ENCODE data around the gene SOCS3.
"Not testable (repeated sequence)": the region's sequence is repeated elsewhere in the genome, so short reads cannot be mapped to it uniquely, and the experiment has no call there.

Gene SOCS3

DNA sequence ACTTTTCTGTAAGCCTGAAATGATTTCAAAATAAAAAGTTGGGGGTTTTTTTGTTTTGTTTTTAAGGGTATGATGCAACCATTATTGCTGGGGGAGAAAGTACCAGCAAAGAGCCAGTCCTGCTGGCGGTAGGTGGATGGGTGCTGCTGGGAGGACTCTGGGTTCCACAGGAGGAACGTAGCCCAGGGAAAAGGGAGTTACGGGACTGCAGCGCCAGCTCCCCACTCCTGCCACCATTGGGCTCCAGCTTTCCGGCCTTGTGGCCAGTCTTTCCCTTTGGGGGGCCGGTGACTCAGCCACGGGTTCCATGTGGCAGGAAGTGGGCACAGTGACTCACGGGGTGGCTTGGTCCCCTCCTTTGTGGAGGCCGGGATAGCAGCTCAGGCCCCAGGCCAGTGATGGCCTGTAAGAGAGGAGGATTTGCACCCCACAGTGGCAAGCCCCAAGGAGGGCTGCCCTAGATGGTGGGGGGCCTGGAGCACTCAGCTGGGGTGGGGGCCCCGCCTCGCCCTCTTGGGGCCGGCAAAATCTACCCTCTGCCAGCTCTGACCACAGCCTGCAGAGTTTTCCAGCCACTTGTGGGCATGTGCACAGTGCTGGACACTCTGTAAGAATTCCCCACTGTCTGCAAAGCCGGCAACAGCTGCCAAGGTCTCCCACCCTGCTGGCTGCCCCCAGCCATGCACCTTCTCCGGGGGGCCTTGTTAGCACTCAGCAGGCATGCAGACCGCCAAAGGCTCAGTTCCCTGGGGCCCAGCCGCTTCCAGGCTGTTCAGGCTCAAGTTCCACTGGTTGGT is 30.4 kb downstream of the SOCS3 start:
- peak; percentile 94 for DNase-seq (ENCODE audit: low read depth)

DNA sequence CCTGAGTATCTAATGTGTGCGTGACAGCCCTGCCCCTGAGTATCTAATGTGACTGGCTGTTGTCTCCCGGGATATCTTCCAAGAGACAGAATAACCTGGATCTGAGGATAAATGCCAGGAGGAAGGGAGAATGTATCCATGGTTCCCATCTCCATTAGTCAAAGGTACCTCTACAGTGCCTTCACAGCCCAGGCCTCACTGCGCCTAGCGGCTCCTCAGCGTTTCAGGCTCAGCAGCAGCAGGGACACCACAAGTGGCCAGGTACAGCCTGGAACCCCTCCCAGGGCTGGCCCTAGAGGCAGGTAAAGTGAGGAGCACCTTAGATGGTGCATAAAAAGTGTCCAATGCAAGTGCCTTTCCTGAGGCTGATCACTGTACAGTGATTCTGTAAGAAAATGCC is 32.0 kb downstream of the SOCS3 start:
- DNase-seq (ENCODE audit: low read depth), result no peak

DNA sequence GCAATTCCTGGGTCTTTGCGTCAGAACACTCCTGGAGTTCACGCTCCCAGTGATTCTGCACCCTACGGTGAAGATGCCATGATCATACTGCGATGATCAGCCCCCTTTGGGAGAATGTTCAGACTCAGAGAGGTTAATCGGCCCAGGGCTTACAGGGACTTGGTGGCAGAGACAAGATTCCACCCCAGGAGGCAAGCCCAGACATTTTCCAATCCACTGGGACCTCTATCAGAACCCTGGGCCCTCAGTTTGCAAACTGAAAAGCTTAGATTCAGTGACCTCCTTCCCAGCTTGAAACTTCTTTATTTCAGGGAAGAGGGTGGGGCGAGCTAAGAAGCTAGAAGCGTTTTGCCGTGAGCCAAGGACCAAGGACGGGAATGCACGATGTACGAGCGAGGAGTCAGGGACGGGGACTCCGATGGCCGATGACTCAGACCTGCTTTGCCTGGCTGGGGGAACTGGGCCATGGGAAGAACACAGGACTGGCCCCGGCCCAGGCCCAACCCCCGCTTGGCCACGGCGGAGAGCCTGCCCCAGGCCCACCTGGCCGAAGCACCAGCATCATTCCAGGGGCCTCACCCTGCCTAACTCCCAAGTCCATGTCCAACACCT is 34.7 kb downstream of the SOCS3 start:
- peak; percentile 86 for DNase-seq (ENCODE audit: low read depth)

DNA sequence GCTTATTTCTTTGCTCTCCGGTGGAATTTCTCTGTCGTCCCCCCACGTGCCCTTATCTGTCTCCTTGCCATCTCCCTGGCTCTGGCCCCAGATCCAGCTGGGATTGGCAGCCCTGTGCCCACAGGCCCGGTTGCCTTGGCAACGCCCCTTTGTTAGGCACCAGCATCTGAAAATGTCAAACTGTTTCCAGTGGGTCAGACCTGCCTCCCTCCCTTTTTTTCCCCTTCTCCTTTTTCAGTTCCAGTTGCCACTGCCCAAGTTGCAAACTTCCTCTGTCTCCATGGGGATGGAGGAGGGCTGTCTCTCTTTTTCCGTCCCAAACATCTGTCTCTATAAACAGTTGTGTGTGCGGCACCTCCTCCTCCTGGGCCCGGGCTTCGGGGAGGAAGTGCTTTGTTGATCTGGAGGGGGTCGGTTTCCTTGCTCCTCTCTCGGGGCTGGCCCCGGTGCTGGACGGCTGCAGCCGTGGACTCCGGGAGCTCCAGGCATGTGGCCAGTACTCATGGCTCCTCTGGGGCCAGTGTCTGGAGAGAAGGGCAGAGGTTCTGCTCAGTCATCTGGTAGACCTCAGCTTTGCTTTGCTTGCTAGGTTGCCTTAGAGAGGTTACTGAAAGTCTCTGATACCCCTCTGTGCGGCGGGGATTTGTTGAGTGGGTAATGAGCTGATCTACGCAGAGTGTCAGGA is 35.3 kb downstream of the SOCS3 start:
- DNase-seq (ENCODE audit: low read depth), result peak; percentile 99

DNA sequence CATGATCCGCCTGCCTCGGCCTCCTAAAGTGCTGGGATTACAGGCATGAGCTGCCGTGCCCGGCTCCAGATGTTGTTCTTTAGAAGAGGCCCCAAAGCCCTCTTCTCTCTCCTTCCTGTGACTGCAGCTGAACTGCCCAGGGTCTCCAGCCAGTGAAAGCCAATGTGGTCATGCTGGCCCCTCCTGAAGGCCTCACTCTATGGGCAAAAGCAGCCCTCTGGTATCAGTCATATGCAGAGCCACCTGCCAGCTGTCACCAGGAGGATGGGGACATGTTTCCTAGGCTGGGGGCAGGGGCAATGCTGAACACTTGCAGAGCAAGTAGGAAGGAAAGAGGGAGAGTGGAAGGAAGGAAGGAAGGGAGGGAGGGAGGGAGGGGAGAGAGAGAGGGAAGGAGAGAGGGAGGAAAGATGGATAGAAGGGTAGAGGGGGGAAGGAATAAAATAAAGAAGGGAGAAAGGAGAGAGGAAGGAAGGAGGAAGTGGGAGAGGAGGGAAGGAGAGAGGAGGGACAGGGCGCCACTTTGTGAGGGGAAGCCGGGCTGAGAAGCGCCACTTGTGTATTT is 36.0 kb downstream of the SOCS3 start:
- DNase-seq (ENCODE audit: low read depth), result no peak

DNA sequence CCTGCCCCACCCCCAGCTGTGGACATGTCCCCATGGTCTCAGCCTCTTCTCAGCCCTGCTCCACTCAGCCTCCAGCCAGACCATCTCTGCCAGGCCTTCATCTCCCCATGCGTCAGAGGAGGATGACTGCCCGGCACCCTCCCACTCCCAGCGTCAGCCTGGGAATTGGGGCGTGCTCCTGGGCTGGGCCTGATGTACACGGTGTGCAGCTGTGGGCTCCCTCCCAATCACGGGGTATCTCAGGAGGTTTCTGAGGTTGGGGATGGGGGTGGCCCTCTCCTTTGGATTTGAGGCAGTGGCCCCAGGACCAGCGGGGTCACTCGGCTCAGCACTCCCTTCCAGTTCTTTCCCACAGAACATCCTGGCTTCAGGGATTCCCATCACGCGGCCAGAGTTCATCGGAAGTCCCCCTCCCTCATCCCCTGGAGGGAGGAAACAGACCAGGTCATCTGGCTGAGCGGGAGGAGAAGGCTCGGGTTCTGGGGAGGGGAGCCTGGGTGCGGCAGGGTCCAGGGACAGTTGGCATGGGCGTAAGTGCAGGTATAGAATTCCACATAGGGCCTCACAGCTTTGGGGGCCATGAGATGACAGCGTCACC is 36.9 kb downstream of the SOCS3 start:
- peak; percentile 75 for DNase-seq (ENCODE audit: low read depth)

DNA sequence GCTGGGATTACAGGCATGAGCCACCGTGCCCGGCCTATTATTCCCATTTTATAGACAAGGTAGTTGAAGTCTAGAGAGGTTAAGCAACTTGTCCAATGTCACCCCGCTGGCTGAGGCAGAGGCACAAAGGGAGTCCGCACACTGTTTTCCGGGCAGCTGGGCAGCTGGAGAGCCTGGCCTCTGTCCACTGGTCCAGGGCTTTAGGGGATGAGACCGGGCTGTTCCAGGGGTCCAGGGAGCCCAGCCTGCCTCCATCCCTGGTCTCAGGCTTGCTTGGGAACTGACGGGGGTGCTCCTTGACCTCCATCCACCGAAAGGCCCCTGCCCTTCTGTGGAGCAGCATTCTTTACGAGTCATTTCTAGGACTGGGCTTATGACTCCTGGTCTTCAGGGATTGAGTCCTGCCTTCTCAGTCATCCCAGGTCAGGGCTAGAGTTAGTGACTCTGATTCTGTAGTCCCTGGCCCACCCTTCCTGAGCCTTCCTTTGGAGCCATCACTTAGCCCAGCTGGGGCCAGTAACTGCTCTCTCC is 37.5 kb downstream of the SOCS3 start:
- DNase-seq (ENCODE audit: low read depth), result no peak

DNA sequence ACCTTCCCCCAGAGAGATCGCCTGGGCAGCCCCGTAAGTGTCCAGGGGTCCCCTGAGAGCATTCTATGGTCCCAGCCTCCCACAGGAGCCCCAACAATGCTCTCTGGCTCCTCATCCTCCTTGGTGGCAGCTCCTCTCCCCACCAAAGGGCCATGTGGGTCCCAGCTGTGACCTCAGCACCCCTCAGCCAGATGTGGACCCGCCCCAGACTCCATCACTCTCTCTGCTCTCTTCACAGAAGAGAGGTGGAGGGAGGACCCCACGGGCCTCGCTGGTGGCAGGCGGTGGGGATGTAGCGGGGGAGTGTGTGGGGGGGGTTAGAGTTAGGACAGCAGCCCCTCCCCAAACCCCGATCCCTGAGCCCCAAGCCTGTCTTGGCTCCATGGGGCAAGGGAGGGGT is 41.0 kb downstream of the SOCS3 start:
- no peak for DNase-seq (ENCODE audit: low read depth)

DNA sequence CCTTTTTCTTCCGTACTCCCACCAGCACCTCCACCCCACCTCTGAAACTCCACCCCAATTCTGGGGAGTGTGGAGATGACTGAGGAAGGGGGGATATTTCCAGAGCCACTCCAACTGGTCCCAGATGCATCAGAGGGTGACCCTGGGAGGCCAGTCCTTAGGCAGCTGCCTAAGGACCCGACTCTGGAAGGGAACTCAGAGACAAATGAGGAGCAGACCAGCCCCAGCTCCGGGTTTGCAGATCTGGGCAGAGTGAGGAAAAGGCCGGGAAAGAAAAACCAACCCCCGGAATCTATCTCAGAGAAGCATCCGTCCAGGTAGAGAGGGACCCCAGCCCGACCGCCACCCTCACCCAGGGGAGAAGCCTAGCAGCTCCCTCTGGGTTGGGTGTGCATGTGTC is 41.5 kb downstream of the SOCS3 start:
- DNase-seq (ENCODE audit: low read depth), result no peak

DNA sequence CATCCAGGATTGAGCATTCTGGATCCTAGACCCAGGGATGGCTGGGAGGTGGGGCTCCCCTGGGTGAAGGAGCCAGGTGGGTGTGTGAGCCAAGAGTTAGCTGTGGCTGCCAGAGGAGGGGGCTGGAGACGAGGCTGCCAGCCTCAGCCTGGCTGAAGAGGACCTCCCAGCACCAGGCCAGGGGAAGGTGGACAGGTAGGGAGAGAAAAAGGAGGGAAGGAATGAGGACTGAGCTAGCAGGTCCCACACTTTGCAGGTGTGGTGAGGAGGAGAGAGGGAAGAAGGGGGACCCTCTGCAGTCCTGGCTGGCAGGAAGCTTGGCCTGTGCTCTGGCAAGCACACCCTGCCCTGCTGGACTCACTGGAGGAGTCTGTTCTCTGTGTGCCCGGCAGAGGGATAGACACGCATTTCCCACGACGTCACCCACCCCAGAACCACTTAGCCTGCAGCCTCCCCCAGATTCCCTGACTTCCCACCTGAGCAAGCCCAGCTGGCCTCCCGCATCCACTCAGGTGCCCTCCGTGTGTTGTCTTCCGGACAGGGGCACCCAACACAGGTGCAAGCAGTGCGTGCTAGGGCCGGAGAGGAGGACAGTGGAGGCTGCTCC is 42.0 kb downstream of the SOCS3 start:
- DNase-seq (ENCODE audit: low read depth), result no peak

DNA sequence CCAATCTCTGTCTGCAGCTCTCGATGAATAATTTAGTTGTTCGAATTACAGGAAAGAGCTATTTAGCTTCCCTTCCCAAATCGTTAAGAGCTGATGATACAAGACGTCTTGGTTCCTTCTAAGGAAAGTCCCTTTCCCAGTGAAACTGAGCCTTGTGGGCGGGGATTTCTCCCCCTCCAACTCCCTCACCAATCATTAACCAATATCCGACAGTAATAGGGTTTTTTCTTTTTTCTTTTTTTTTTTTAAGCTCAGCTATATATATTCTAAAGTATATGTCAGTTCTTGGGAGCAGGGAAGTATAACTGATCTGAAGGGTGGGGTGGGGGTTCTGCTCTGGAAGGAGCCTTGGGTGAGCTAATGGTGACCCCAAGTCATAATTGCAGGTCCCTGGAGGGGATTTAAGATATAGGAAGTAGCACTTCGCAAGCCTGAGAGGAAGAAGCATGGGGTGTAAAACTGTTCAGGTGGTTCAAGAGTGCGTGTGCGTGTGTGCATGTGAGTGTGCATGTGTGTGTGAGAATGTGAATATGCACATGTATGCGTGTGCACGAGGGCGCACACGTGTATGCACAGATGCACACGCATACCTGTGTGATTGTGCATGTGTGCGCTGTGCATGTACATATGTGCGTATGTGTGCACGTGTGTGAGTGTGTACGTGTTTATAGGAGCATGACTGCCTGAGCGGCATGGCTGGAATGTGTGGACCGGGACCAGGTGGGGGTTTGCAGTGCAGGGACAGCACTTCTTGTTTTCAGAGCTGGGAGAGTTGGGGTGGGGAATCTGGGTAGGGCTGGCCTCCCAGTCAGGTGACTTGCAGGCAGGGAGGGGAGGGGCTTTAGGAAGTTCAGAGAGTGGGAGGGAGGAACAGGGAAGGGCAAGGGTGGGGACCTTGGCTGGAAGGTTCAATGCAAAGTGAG is 42.7 kb downstream of the SOCS3 start:
- peak; percentile 54 for DNase-seq (ENCODE audit: low read depth)

DNA sequence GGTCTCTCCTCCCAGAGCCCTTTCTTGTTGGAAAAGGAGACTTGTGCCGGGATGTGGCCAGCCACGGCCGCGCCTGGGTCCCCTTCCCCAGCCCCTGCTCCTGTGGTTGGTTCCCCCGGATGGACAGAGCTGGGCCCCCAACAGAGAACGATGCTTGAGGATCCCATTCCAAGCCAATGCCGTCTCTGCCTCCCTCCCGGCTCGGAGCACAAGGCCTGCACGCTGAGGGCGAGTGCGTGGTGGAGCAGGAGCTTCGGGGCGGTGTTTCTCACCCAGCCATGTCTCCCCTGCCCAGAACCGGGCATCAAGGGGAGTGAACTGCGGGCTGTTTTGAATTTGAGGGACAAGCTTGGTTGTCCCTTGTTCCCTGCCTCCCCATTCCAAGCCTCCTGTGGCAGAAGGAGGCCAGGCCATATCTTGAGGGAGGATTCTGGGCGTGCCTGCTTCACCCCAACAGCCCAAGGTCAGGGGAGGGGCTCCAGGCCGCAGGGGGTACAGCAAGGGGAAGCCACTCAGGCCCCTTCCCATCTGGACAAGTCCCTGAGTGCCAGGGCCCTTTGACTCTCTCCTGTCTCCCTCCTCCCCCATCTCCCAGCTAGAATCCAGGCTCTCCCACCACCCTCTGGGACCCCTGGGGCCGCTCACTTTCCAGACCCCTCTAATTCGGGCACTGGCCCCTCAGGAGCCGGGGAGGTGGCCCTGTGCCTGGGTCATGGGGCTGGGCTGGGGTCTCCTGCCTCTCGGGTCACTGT is 43.6 kb downstream of the SOCS3 start:
- no peak for DNase-seq (ENCODE audit: low read depth)

DNA sequence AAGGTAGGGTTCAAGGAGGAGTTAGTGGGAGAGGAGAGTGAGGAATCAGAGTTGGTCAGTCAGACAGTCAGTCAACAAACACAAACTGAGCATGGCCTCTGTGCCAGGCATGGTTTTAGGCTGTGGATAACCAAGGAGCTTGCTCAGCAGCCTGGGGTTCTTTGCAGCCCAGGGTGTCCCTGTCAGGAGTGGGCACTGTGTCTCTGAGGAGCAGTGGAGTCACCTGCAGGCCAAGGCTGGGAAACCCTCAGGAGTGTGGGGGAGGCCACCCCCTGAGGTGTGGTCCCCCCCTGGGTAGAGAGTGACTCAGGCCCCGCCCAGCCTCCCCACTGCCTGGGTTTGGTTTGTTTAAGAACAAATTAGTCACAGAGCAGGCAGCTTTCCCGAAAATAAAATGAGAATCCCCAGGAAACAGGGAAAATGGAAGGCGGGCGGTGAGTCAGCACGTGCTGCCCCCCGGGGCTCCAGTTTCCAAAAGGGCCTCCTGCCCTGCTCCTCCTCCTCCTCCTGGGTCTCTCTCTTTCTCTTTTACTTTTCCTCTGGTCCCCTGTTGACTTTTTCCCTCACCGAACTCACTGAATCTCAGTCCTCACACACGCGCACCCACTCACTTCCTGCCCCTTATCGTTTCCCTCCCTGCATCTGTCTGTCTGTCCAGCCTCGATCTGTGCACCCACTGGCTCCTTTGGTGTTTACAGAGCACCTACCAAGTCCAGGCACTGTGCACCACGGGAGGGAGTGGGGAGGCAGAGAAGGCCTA is 44.3 kb downstream of the SOCS3 start:
- peak; percentile 94 for DNase-seq (ENCODE audit: low read depth)

DNA sequence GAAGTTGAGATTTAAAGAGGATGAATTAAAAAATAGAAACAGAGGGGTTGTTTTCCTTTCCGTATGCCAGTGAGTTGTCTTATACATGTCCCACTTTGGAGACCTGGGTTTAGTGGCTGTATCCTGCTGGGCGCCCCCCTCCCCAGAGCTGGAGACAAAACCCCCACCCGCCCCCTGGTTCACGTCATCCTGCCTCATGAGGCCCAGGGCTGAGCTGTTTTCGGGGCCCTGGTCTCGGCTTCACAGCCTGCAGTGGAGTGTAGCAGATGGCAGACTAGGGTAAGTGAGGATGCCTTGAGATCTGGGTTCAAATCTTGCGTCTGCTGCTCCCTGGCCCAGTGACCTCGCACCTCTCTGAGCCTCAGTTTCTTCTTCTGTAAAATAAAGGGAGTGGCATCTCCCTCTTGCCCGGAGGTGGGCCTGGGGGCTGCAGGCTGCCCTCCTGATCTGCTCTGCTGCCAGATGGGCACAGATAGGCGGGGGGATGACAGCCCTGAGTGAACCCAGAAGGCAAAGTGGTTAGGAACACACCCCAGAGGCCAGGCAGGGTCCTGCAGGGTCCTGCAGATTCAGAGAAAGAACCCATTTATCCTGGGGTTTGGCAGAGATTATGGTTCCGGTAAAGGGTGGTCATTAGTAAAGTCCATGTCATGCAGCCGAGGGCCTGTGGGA is 45.1 kb downstream of the SOCS3 start:
- DNase-seq (ENCODE audit: low read depth), result no peak

DNA sequence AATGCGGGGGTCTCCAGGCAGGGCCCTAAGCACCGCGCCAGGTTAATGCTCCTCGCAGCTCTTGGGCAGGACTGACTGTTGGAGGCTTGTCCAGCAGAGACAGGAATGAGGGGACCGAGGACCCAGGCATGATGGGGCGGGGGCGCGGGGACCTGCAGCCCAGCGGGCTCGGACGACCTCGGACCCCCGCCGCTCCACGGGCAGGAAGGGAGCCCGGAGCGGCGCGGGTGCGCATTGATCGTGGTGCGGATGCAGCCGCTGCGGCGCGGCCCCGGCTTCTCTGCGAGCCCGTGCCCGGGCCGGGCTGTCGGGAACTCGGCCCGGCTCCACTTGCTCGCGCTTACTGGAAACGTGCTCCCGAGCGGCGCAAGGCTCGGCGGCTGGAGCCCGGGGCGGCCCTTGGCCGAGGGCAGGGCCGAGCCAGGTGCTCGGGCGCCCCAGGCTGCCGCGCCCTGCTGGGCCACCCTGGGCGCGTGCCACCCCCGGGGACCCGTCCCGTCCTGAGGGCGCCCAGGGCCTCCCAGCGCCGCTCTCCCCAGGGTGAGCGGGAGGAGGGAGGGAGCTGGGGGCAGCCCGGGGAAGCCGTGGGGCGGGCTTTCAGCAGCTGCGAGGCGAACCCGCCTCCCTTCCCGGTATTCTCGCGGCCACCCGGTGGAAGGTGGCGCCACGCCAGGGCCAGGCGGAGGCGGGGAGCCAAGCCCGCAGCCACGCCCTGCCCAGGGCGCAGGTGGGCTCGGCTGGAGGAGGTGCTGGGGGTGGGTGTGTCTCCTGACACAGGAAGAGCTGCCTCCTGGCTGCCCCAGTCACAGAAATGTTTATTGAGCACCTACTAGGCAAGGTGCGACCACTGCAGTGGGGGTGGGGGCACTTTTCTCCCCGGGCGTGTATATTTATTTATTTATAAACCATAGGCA is 45.9 kb downstream of the SOCS3 start:
- peak; percentile 81 for DNase-seq (ENCODE audit: low read depth)

DNA sequence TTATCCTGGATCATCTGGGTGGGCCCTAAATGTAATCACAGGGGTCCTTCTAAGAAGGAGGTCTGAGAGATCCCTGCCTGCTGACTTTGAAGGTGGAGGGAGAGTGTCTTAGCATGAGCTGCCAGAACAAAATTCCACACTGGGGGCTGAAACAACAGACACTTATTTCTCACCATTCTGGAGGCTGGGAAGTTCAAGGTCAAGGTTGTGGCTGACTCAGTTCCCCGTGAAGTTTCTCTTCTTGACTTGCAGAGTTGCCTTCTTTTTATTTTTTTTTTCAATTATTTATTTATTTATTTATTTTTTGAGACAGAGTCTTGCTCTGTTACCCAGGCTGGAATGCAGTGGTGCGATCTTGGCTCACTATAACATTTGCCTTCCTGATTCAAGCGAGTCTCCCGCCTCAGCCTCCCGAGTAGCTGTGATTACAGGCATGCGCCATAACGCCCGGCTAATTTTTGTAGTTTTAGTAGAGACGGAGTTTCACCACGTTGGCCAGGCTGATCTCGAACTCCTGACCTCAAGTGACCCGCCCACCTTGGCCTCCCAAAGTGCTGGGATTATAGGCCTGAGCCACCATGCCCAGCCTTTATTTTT is 50.1 kb downstream of the SOCS3 start:
- not testable (repeated sequence) for DNase-seq (ENCODE audit: low read depth)

Data from fibroblast of gingiva (primary cell).